GM21447 (cell line): ENCODE measurements around the gene PRKAG1.

Source experiments
- ATAC-seq: cut with Tn5 transposase; IDR thresholded peaks from one replicate; pipeline ENCODE4 v1.9.1; 2021; ENCODE audit not compliant: unreplicated experiment

PRKAG1 gene

DNA sequence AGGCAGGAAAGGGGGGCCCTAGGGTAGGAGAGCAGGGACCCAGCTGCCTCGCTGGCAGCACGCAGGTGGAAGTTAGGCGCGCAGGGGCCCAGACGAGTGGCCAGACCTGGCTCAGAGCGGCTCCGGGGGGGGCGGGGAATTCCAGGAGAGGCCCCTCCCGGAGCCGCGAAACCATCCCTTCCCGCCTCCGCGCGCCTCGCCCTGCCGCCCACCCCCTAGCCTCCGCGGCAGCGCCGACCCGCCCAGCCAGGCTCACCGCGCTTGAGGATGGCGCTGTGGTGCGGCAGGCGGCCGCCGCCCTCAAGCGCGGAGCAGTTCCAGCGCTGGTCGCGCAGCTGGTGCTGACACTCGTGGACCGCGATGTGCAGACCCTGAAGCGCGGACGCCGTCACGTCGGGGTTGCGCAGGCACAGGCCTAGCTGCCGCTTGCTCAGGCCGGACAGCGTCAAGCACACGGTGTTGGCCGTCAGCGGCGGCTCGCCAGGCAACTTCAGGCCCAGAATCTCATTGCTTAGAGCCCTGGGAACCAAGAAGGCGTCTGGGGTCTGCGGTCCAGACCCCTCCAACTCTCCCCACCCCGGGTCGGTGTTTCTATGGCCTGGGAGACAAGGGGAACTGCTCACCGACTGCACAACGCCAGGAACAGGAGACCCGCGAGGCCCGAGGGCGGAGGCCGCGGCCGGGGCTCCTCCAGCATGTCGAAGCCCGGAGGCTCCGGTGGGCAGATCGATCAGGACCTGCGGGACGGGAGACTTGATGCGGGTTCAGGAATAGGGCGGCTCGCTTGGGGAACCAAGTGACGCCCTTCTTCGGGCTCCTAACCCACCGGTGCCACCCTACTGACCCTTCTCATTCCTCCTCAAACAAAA, 48.5 kb downstream of the PRKAG1 start:
- no peak for ATAC-seq

DNA sequence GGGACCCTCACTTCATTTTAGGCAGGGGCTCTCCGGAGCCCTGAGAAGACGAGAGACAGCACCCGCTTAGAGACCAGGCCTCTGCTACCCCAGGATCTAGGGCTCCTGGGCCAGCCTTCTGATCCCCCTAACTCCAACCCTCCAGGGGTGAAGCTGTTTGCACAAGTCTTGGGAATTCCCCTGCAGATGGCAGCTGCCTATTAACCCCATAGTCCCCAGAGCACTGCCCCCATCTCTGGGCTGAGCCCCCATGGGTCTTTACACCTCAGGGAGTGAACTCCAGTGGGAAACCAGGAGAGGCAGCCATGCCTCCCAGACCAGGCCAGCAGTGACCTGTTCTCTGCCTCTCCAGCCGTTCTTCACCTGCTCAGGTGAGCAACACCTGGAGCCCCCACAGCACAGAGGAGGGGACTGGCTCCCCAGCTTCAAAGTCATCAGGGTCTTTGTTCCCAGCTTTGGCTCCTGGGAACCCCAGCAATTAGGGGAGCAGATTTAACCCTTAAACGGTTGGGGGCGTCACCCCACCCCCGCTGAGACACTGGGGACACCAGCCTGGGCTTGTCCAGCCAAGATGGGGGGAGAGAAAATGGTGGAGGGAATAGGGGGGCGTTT, 49.3 kb downstream of the PRKAG1 start:
- no peak for ATAC-seq

DNA sequence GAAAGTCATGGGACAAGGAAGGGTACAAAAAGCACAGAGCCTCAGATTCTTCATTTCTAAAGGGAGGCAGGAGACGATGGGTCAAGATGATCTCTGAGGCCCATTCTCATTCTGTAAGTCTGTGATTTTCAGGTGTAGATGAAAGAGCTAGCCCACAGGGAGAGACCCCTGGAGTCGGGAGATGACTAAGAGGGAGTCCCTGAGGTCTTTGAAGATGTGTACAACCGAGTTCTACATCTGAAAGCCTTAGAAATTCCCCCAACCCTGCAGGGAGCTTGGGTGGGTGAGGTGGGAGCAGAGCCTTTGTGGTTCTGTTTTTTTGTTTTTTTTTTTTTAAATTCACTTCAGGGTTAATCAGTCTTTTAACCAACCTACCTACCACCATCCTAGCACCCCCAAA, 50.1 kb downstream of the PRKAG1 start:
- no peak for ATAC-seq

DNA sequence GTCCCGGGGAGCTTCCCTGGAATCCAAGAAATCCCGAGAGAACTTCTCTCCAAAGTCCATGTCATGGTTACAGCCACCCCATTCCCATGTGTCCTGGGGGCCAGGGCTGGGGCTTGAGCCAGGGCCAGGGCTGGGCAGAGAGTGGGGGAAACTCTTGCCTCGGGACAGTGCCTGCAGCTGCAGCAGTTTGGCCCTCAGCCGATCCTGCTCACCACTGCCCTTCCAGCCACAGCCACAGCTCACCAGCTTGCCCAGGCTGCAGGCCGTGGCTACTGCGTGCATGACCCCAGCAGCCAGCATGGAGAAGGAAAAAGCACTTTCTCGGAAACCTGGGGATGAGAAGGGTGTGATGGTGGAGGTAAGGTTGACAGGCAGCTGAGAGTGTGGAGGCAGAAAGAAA, 50.6 kb downstream of the PRKAG1 start:
- no peak for ATAC-seq

DNA sequence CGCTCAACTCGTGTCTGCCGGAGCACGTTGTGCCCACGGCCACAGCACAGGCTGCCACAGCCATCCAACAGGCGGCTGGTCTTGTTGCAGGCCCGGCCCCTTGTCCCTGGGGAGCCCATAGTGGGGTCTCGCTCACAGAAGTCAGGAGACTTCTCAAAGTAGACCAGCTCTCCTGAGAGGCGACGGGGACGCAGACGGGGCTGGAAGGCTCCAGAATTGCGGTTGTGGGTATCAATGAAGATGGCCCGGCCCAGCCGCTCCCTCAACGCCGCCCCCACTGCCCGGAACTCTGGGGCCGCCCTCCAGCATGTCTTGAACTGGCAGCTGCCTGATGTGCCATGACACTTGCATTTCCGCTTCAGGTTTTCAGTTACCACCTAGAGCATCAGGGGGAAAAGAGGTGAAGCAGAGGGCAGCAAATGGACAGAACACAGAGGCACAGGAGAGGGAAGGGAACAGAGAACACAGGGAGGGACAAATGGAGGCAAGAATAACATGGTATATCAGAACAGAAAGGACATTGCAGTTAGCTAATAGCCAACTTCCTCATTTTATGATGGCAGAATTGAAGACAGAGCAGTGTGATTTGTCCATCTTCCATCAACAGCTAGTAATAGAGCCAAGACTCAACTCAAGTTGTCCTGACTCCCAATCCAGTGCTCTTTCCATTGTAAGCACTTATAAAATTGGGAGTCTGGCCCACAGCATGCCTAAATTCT, 52.2 kb downstream of the PRKAG1 start:
- ATAC-seq, result no peak

DNA sequence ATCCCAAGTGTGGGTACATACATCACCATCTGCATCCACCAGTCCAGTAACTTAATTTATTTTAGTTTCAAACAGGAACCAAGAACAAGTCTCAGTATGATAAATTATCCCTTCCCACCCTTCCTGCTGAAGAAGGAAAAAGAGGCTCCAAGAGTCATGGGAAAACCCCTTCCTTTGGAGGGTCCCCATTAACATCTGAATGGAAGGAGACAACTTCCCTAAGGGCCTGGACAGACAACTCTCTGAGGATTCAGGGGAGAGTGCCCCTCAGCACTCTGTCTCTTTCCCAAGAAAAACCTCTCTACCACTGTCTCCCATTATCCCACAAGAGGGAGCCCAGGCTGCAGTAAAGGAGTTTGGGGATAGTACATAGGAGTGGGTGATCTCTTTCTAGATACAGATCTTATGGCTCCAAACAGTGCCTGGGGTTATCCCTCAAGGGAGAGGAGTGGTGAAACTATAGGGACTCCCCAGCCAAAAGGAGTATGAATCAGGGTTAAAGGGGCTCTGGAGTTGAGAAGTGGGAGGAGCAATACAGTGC, 53.2 kb downstream of the PRKAG1 start:
- no peak for ATAC-seq

DNA sequence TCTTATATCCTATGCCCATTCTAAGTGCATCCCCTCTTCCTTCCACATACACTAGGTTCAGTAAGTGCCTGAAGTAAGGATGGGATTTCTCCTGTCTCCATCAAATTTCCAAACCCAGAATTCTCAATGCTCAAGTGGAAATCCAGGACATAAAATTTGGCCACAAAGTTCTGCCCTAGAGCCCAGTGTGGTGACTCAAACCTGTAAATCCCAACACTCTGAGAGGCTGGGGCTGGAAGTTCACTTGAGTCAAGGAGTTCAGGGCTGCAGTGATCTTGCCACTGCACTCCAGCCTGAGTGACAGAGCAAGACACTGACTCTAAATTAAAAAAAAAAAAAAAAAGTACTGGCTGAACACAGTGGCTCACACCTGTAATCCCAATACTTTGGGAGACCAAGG, 56.8 kb downstream of the PRKAG1 start:
- no peak for ATAC-seq

DNA sequence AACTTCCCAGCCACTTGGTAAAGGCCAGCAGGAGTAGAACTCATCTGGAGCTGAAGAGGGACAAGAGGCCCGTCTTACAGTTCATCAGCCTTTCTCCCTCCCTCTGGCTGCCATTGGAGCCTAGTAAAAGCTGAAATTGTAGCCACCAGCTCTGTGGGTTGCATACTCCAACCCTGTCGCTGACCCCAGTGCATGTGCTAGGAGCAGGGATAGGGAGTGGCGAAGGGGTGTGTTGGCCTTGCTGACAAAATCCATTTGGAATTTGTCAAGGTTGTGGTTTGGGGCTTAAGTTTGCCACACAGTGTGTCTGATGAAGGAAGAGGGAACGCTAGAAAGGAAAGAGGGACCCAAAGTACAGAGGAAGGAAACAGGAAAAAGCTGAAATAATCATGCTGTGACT, 57.2 kb downstream of the PRKAG1 start:
- ATAC-seq, result no peak

DNA sequence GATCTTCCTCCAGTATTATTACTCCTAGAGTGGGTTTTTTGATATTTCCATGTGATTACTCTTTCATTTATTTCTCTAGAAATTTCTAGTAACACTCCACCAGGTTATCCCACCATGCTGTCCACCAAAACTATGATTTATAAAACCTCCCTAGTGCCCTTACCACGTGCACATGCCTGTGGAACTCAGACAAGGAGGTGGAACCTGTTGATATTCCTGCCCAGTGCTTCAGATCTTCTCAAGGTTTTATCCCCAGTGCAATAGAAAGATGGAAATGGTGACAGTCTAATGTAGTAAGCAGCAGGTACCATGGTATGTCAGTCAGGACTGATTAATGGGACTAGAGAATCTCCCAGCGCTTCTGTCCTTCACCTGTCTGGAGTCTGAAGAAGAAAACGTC, 57.7 kb downstream of the PRKAG1 start:
- ATAC-seq, result no peak

DNA sequence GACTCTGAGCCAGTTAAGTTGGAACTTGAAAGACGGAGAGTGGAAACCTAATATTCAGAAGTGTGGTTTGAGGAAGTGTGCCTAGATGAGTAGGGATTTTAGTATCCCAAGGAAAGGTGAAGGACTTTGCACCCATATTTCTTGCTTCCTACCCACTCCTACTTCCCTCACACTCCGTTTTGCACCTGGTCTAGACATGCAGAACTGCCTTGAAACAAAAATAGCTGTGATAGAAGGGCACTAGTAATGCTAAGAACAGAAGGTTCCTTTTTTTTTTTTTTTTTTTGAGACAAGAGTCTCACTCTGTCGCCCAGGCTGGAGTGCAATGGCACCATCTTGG, 60.6 kb downstream of the PRKAG1 start:
- ATAC-seq, result no peak

DNA sequence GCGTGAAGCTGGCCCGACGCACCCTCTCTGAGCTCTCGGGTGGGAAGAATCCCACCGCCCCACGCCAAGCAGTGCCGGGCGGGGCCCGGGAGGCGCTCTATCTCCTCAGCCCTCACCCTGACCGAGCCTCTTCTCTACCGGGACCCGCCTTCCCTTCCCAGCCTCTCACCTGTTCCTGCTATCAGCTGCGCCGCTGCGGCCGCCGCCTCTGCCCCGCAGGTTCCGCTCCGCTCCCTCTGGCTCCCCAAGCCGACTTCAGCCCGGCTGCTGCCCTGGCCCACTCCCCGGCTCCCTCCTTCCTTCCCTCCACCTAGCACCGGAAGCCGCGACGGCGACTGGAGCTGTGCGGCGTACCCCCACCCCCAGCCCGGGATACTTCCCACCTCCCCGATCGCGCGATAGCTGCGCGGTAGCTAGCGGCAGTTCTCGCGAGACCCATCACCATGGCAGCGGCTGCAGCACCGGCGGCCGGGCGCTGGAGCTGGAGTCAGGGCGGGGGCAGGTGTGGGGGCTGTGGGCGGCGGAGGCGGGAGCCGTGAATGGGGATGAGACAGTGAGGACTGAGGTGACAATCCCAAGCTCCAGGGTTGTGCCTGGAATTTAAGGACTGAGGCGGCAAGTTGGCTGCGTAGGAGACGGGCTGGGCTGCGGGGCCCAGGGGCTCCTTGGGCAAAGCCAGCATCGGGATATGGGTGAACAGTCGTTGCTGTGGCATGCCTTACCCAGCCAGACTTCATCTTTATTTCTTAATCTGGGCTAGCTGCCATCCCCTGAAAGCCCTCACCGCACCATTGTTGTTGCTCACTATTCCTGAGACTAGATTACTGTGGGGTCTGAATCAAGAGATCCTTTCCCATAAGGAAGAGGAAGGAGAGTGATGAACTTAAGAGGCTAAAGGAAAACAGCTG, 61.2 kb downstream of the PRKAG1 start, which contains the start of gene ARF3:
ARF3 (minus strand) TSS at position 347 of the 908 bp plus-strand sequence. CDS start 16,392 bp downstream, outside the sequence.
- peak; percentile 82 for ATAC-seq

DNA sequence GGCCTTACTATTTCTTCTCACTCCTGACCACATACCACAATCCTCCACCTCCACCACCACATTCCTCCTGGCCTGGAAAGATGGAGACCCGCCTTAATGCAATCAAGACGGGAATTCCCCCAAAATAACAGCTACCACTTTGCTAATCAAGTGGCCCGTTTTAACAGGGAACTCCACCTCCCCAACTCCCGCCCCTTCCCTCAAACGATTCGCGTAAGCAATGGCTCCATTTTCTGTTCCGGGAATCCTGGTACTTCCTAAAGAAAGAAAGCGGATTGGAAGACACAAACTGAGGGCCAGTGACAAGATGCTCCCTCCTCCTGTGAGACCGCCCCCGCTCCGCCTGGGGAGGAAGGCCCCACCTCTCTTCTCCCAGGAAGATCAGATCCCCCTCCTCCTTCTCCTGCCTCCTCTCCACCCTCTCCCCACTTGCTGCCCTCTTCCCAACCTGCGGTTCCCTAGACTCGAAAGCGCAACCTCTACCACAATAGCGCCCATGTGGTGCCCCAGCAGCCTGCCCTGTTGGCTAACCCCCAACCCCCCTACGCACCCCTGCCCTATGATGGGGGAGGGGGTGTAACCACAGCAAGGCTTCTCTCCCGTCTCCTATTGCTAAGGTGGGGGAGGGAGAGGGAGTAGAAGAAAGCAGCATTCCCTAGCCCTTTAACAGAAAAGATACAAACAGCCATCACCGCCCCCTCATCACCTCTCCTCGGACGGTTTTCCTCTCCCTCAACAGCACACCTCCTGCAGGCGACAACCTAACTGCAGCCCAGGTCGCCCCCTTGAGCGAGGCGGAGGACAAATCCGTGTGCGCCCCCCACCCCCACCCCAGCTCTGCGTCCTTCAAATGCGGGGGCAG, 62.1 kb downstream of the PRKAG1 start:
- peak; percentile 30 for ATAC-seq

DNA sequence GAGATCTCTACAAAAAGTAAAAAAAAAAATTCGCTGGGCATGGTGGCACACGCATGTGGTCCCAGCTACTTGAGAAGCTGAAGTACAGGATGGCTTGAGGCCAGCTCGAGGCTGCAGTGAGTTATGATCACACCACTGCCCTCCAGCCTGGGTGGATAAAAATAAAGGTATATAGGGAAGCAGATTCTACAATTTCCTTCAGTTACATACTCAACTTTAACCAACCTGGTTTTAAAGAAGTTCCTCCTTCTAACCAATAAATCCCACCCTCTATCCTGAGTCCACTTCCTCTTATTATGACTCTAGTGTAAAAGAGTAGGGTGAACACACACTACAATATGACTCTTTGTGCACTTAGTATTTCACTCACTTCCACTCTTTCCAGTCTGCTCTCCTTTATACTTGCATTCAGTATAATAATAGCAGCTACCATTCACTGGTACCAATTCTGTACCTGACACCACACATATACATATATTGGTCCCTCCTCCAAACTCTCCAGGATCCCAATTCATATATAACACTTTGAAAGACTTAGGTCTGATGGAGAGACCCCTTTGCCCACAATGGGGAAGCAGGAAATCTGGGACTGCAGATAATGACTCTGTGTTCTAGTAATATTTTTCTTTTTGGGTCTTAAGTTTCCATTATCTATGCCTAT, 63.6 kb downstream of the PRKAG1 start:
- ATAC-seq, result no peak

DNA sequence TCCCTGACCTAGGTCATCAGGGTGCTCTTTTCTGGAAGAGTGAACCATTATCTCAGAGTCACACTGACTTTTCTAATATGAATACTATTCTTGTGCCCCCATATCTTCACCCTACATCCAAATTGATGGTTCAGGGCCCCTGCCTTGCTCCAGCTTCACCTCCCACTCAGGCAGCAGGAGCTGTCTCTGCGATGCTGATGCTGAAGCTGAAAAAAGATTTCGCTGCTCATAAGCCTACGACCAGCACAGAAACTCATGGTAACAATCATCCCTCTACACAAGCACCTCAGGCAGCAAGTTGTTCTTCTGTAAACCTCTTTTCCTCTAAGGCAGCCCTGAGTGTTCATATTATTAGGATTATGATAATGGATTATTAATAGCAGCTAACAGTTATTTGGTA, 64.5 kb downstream of the PRKAG1 start:
- no peak for ATAC-seq

DNA sequence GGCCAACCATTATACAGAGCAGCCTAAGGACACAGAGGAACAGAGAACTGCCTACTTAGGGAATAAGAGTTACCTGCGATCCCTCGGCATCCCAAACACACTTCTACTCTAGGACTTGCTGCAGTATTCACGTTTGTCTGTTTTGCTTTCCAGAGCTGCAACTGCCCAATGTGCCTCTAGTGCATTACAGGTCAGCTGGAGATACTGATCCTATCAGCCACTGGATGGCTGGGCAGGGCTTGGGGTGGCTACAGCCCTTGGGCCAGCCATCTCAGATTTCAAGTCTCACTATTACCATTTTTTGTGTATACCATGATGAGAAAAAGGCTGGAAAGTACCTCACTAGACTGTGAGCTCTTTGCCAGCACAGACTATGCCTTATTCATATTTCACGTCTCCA, 65.9 kb downstream of the PRKAG1 start:
- ATAC-seq, result no peak
